NT2/D1 (cell line): ENCODE measurements around the gene CRYBA2.

Source experiments
- YY1 ChIP-seq: IDR thresholded peaks from 2 replicates; pipeline ENCODE4 v1.6.1; 2011; ENCODE audit not compliant: insufficient read length, insufficient read depth
- ZNF274 ChIP-seq: IDR thresholded peaks from 2 replicates; pipeline ENCODE4 v1.6.1; 2011; ENCODE audit warnings: mild to moderate bottlenecking, low read depth, low read length

- TF ChIP-seq YY1 (no peak), ZNF274 (no peak)
Measured at GRCh38 chr2:218964041-218964771, 29.0 kb downstream of the CRYBA2 start.
